ENCODE data around the gene NOLC1.

NOLC1 gene

GRCh38 chr10:102122450-102122849, 29.7 kb upstream of the NOLC1 start:
- no peak for DNase-seq

GRCh38 chr10:102123223-102123622, 29.0 kb upstream of the NOLC1 start:
- no peak for DNase-seq

- DNase-seq, result no peak
These were observed 20.7 kb upstream of the NOLC1 start for GRCh38 chr10:102131286-102132170.

- DNase-seq, result no peak
These were observed 20.0 kb upstream of the NOLC1 start for GRCh38 chr10:102132193-102132562.

GRCh38 chr10:102132563-102133372, 19.4 kb upstream of the NOLC1 start, which contains the start of gene PPRC1:
TSS of gene PPRC1 (plus strand) at chr10:102133040. CDS start at chr10:102133069, 29 bp downstream.
- DNase-seq, result peak; percentile 100

GRCh38 chr10:102133373-102134195, 18.6 kb upstream of the NOLC1 start:
- DNase-seq, result peak; percentile 92

- DNase-seq, result no peak
These were observed 17.8 kb upstream of the NOLC1 start for GRCh38 chr10:102134416-102134815.

GRCh38 chr10:102135956-102136526, 16.1 kb upstream of the NOLC1 start:
- no peak for DNase-seq

GRCh38 chr10:102139281-102140110, 12.7 kb upstream of the NOLC1 start:
- no peak for DNase-seq

- no peak for DNase-seq
These were observed 12.0 kb upstream of the NOLC1 start for GRCh38 chr10:102140218-102140617.

- DNase-seq, result no peak
These were observed 11.2 kb upstream of the NOLC1 start for GRCh38 chr10:102140913-102141540.

GRCh38 chr10:102141583-102142107, 10.5 kb upstream of the NOLC1 start:
- DNase-seq, result no peak

- no peak for DNase-seq
These were observed 5.2 kb upstream of the NOLC1 start for GRCh38 chr10:102146971-102147428.

GRCh38 chr10:102147561-102147960, 4.6 kb upstream of the NOLC1 start:
- DNase-seq, result no peak

GRCh38 chr10:102148275-102148674, 3.9 kb upstream of the NOLC1 start:
- DNase-seq, result no peak

GRCh38 chr10:102150970-102151773, 1.0 kb upstream of the NOLC1 start:
- DNase-seq, result no peak

GRCh38 chr10:102152545-102152890, 329 bp downstream of the NOLC1 start:
- peak; percentile 62 for DNase-seq

GRCh38 chr10:102153093-102153620, 968 bp downstream of the NOLC1 start:
- DNase-seq, result peak; percentile 22

- DNase-seq, result no peak
These were observed 2.4 kb downstream of the NOLC1 start for GRCh38 chr10:102154466-102155116.
